Measurements from ENCODE around the gene RAB40C.

GRCh38 chr16:561413-561794, 28.5 kb upstream of the RAB40C start:
- TF ChIP-seq PPARA (CRISPR knock-in tag; IDR thresholded peaks at IDR 0.05; ENCODE audit: borderline replicate concordance) = no peak
- no peak for TF ChIP-seq ZC3H10 (CRISPR knock-in tag; IDR thresholded peaks at IDR 0.05)
- TF ChIP-seq ZNF8 (CRISPR knock-in tag; IDR thresholded peaks at IDR 0.05) = no peak
